Measurements from ENCODE around the gene RPL22L1.
A peak's percentile ranks its signal among the peaks of the same experiment; 100 is the strongest.

Gene RPL22L1

DNA sequence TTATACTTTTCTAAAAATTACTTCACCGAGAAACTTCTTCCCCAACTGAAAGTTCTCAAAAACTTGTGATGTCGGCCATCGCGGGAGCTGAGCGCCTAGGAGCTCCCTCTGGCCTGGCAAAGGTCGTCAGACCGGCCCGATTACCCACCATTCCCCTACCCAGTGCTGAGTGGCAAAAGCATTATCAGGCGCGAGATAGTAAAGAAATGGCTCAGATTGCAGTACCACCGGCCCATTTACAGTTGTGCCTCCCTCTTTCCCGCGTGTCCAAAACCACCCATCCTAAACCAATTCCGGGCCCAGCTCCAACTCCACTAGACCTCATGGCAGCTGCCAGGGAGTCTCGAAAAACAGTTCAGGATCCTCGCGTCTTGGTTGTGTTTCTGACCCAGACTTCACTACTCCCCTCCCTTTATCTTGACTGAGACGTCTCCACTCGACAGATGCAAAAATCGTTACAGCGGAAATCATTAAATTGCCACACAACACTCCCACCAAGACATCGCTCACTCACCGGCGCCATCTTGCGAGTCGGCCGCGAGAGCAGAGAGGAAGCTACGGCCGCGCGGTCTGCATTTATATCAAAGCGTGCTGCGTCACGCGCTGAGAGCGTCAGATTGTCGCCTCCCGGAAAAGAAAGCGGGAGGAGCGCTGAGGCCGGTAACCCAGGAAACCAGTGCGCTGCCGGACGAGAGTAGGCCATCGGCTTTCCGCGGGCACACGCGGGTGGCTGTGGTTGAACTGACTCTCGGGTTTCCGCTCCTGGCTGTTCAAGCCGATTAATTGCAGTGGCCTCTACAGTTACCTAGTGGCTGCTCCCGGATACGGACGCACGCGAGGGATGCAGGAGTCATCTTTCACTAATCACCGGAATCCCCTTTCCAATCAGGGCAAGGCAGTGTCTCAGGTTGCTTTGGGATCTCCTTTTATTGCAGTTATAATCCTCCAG is at the start of gene RPL22L1:
TSS of gene RPL22L1 (minus strand) at position 551 of the 949 bp plus-strand sequence. CDS start at position 523, 28 bp downstream.
- H3K4me2 ChIP-seq, result peak within 1 kb of the TSS; percentile 92
- H3K36me3 ChIP-seq, result peaks cover 36% of the 10 kb centered on the region
- peak within 1 kb of the TSS; percentile 83 for H3K4me3 ChIP-seq
- H3K27ac ChIP-seq, result peak within 1 kb of the TSS; percentile 98
- peaks cover 31% of the 10 kb centered on the region for H3K4me1 ChIP-seq
- no peaks in the 10 kb centered on the region for H3K27me3 ChIP-seq
- TF ChIP-seq Cebpa-rat (IDR thresholded peaks at IDR 0.05), result no peak
- peaks cover under 1% of the 10 kb centered on the region; the same call in 1 of the 2 replicates for H3K9me3 ChIP-seq
- H3K9ac ChIP-seq, result peak within 1 kb of the TSS; percentile 97
- peaks cover 42% of the 10 kb centered on the region for H4K20me1 ChIP-seq

DNA sequence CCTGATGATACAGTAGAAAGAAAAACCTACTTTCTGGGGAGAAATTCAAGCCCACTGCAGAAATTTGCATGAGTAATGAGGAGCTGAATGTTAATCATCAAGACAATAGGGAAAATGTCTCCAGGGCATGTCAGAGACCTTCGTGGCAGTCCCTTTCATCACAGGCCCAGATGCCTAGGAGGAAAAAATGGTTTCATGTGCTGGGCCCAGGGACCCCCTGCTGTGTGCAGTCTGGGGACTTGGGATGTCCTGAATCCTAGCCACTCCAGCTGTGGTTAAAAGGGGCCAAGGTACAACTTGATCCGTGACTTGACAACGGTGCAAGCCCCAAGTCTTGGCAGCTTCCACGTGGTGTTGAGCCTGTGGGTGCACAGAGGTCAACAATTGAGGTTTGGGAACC is 48.7 kb upstream of the RPL22L1 start:
- no peak overlapping the region for H3K4me2 ChIP-seq
- no peak overlapping the region for H3K9ac ChIP-seq
- no peaks in the 10 kb centered on the region for H4K20me1 ChIP-seq
- no peak overlapping the region for H3K27ac ChIP-seq
- H3K4me3 ChIP-seq, result no peak overlapping the region
- 0 out of 2 replicates have a peak, but pooled peaks cover 5% of the 10 kb centered on the region for H3K36me3 ChIP-seq
- TF ChIP-seq Cebpa-rat (IDR thresholded peaks at IDR 0.05), result no peak
- H3K9me3 ChIP-seq, result peaks cover 52% of the 10 kb centered on the region
- H3K27me3 ChIP-seq, result no peaks in the 10 kb centered on the region
- H3K4me1 ChIP-seq, result no peaks in the 10 kb centered on the region

DNA sequence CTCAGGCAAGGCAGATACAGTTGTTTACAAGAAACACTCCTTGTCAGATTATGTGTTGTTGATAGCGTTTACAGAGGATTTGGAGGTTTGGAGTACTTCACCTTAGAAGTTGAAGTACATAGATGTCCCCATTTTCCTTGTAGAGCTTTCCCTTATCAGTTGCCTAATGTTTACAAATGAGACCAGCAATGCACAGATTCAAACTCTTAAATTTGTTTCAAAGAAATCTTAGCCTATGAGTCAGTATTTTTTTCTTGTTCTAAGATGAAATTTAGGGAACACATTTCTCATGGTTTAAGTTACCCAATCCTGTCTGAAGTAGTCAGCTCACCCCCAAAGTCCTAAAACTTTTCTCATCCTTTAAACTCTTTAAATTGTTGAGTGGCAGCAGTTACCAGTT is 44.7 kb upstream of the RPL22L1 start:
- Histone ChIP-seq H3K36me3 (0 out of 2 replicates have a peak, but pooled peaks cover 5% of the 10 kb centered on the region), H3K4me3 (no peak overlapping the region), H3K27ac (no peak overlapping the region), H3K9me3 (peaks cover 41% of the 10 kb centered on the region), H3K4me2 (no peak overlapping the region), H4K20me1 (no peaks in the 10 kb centered on the region), H3K4me1 (no peaks in the 10 kb centered on the region), H3K27me3 (peaks cover 2% of the 10 kb centered on the region), H3K9ac (no peak overlapping the region)
- TF ChIP-seq Cebpa-rat (IDR thresholded peaks at IDR 0.05), result no peak

DNA sequence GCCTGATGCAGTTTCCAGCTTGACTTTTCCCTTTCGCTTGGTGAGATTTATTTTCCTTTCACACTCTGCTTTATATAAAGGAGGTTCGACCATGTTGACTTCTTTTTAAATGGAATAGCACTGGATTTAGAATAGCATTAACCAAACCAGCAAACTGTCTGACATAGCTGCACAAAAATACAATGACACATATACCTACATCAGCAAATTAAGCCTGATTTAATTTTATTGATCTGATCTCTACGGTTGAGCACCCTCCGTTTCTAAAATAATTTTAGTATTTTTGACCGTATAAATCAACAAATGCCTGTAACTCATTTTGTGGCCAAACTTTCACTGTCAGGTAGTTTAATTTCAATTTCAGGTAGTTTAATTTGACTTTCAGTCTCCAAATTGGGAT is 44.2 kb upstream of the RPL22L1 start:
- H4K20me1 ChIP-seq, result no peaks in the 10 kb centered on the region
- H3K9ac ChIP-seq, result no peak overlapping the region
- peaks cover 41% of the 10 kb centered on the region for H3K9me3 ChIP-seq
- no peak for TF ChIP-seq Cebpa-rat (IDR thresholded peaks at IDR 0.05)
- H3K4me2 ChIP-seq, result no peak overlapping the region
- no peak overlapping the region for H3K4me3 ChIP-seq
- H3K27me3 ChIP-seq, result peaks cover 7% of the 10 kb centered on the region
- no peak overlapping the region for H3K27ac ChIP-seq
- H3K4me1 ChIP-seq, result no peaks in the 10 kb centered on the region
- H3K36me3 ChIP-seq, result 0 out of 2 replicates have a peak, but pooled peaks cover 5% of the 10 kb centered on the region

DNA sequence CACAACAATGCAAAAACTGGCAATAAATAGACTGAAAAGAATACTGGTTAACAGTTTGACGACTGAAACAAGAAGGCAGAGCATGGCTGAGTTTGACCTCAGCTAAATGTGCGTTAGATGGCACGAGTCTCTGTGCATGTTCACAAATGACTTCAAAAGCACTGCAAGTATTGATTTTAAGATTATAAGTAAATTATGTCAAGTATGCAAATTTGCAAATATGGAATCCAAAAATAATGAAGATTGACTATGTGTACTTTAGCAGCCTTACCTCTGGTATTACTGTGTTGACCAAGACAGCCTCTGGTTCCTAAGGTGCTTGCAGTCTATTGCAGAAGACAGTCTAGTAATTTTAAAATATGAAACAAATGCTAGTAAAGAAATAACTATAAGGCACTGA is 41.1 kb upstream of the RPL22L1 start:
- TF ChIP-seq Cebpa-rat (IDR thresholded peaks at IDR 0.05), result no peak
- H4K20me1 ChIP-seq, result no peaks in the 10 kb centered on the region

DNA sequence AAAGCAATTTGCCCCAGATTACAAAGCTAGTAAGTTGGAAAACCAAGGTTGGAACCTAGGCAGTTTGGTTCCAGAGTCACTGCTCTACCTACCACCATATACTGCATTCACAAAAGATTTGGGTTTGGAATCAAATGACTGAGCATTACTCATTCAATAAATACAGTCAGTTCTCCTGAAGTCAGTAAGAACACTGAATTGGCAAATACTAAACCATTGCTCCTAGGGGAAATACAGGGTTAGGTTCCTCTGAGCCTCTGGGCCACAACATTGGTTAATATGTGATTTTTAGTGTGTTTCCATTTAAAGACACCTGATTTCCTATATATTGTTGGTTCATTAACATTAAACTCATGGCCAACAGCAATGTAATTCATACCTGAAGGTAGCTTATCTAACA is 40.5 kb upstream of the RPL22L1 start:
- Histone ChIP-seq H3K36me3 (no peaks in the 10 kb centered on the region), H3K9me3 (peaks cover 39% of the 10 kb centered on the region), H3K27me3 (peaks cover 39% of the 10 kb centered on the region), H3K4me1 (0 out of 2 replicates have a peak, but pooled peaks cover 11% of the 10 kb centered on the region), H3K4me3 (no peak overlapping the region), H4K20me1 (no peaks in the 10 kb centered on the region), H3K27ac (no peak overlapping the region), H3K4me2 (no peak overlapping the region), H3K9ac (no peak overlapping the region)
- no peak for TF ChIP-seq Cebpa-rat (IDR thresholded peaks at IDR 0.05)

More for the DNA sequence above, 41.1 kb upstream of the RPL22L1 start:
- H3K27me3 ChIP-seq, result peaks cover 38% of the 10 kb centered on the region
- H3K9ac ChIP-seq, result no peak overlapping the region
- H3K4me3 ChIP-seq, result no peak overlapping the region
- no peak overlapping the region for H3K27ac ChIP-seq
- no peaks in the 10 kb centered on the region for H3K36me3 ChIP-seq
- peaks cover 39% of the 10 kb centered on the region for H3K9me3 ChIP-seq
- H3K4me2 ChIP-seq, result no peak overlapping the region
- H3K4me1 ChIP-seq, result 0 out of 2 replicates have a peak, but pooled peaks cover 11% of the 10 kb centered on the region

DNA sequence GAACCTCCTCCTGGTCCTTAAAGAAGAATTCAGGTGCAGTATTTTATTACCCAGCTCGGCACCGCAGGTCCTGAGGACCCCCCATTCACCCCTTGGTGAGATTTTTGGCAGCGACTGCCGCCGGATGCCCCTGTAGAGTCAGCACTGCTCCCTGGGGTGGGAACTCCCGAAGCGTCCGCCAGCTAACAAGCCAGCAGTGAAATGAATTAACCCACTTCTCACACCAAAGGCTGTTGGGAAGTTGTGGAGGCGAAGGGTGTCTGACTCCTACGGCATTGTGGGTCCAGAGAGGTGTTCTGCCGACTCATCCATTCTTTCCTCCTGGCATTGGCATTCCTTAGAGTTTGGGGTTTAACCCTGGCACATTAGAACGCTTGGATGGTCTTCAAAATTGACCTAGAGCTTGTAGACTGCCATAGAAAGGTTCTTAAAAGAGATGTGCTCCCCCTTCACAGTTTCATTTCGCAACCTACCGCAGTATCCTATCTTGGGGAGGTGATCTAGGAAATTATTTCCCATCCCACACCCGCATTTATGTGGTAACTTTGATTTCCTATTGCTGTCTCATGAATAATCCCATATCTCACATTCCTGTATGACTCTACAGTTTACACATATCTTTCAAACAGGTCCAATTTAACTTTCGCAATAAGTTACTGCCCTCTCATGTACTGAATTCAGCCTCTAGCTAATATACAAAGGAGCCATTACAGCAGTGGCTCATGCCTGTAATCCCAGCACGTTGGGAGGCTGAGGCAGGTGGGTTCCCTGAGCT is 39.3 kb upstream of the RPL22L1 start:
- Histone ChIP-seq H3K9me3 (peaks cover 39% of the 10 kb centered on the region), H4K20me1 (no peaks in the 10 kb centered on the region), H3K4me3 (0 out of 2 replicates have a peak overlapping the region, but pooled peaks have one; percentile 69), H3K4me2 (no peak overlapping the region), H3K4me1 (0 out of 2 replicates have a peak, but pooled peaks cover 11% of the 10 kb centered on the region), H3K36me3 (no peaks in the 10 kb centered on the region), H3K27ac (no peak overlapping the region), H3K27me3 (peaks cover 39% of the 10 kb centered on the region), H3K9ac (no peak overlapping the region)
- 0 out of 2 replicates have a peak, but pooled peaks have one; percentile 37 for TF ChIP-seq Cebpa-rat (IDR thresholded peaks at IDR 0.05)

DNA sequence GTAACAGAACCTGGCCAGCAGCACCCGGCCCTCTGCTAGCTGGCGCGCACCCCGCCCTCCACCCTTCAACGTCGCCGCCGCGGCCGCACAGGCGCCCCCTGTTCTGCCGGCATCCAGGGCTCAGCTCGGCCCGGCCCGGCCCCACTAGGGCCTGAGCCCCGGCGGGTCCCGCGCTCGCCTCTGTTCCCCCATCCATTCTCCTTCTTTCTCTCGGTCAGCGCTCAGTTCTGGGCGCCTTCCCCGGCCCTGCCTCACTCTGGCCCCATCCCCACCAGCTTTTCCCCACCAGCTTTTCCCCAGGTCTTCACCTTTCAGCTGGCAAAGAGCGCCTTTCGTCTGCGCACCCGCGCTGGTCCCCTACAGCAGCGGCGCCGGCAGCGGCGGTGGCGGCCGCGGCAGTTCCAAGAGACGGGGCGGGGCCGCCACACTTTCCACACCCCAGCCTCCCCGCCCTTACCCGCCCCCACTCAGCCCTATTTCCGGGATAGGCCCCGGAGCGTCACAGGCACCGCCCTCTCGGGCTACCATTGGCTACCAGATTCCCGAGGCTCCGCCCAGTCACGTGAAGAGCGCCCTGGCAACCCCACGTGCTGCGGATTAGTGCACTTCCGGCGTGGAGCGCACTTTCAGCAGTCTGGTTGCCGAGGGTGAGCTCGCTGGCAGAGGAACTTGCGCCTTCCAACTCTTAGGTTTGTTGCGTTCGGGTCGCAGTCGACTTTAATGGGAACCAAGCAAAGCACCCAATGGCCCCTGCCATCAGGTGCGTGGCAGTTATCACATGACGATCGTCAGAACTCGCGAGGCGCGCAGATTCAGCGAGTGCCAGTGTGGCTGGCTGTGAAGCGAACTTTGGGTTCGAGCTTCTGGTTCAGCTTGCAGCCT is 38.5 kb upstream of the RPL22L1 start, which contains the start of gene EIF5A2:
TSS of gene EIF5A2 (minus strand) at position 403 of the 882 bp plus-strand sequence. CDS start 831 bp downstream, outside the sequence.
- no peak for TF ChIP-seq Cebpa-rat (IDR thresholded peaks at IDR 0.05)
- H4K20me1 ChIP-seq, result no peaks in the 10 kb centered on the region
- H3K4me2 ChIP-seq, result peak within 1 kb of the TSS; percentile 85
- H3K9me3 ChIP-seq, result peaks cover 39% of the 10 kb centered on the region
- H3K27ac ChIP-seq, result no peak within 1 kb of the TSS
- no peaks in the 10 kb centered on the region for H3K36me3 ChIP-seq
- peaks cover 39% of the 10 kb centered on the region for H3K27me3 ChIP-seq
- H3K4me1 ChIP-seq, result 0 out of 2 replicates have a peak, but pooled peaks cover 11% of the 10 kb centered on the region
- peak within 1 kb of the TSS; percentile 69 for H3K4me3 ChIP-seq
- peak within 1 kb of the TSS; percentile 64 for H3K9ac ChIP-seq

Measured in BLaER1 (cell line).